Measurements from ENCODE around the gene RWDD3. TPM values are rescaled to one million over a fixed set of nuclear protein-coding genes. Genes with fewer than 3 reads are reported as not detected.

RWDD3 gene
- total RNA-seq, 1 donor = 12.5 TPM

DNA sequence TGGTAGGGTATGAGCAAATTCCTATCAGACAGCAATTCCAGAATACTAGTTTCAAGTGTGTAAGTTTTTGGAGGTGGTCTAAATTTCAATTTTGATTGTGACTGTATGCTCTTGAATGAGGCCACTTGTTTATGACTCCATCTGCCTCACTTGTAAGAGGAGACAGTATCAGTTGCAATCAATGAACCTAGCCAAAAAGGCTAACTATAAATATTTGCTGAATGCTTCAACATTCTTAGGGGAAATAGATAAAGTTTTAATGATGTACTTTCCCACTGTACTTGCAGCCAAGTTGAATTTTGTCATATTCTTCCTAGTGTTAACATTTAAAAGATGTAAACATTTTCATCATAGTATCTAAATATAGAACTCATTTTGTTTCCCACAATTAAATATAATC is 32.1 kb upstream of the RWDD3 start:
- no peak overlapping the region for H3K4me3 ChIP-seq (ENCODE audit: low read depth, low read length)
- no peak for DNase-seq (ENCODE audit: low read depth)
- TF ChIP-seq, protein P1, sequence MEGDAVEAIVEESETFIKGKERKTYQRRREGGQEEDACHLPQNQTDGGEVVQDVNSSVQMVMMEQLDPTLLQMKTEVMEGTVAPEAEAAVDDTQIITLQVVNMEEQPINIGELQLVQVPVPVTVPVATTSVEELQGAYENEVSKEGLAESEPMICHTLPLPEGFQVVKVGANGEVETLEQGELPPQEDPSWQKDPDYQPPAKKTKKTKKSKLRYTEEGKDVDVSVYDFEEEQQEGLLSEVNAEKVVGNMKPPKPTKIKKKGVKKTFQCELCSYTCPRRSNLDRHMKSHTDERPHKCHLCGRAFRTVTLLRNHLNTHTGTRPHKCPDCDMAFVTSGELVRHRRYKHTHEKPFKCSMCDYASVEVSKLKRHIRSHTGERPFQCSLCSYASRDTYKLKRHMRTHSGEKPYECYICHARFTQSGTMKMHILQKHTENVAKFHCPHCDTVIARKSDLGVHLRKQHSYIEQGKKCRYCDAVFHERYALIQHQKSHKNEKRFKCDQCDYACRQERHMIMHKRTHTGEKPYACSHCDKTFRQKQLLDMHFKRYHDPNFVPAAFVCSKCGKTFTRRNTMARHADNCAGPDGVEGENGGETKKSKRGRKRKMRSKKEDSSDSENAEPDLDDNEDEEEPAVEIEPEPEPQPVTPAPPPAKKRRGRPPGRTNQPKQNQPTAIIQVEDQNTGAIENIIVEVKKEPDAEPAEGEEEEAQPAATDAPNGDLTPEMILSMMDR (IDR thresholded peaks at IDR 0.05; ENCODE audit: insufficient read depth, low read length) = no peak

- TF ChIP-seq, protein P1 (IDR thresholded peaks at IDR 0.05; ENCODE audit: insufficient read depth, low read length) = no peak
- no peak overlapping the region for H3K4me3 ChIP-seq (ENCODE audit: low read depth, low read length)
- DNase-seq (ENCODE audit: low read depth) = no peak
These were observed 30.0 kb upstream of the RWDD3 start for GRCh38 chr1:95203908-95204437.

DNA sequence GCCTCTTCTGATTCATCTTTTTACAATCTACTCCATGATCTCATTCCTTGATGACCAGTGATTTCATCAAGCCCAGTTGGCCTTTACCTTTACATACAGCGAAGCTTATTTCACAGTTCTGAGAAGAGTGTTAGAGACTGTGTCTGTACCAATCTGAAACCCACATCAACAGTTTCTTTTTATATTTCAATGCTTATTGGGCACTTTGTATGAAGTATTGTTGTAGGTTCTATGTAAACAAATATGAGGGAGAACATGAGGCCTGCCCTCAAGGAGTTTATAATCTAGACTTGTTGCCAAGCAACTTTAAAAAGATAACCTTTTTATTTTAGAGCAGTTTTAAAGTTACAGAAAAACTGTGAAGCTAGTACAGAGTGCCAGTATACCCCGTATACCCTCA is 27.5 kb upstream of the RWDD3 start:
- no peak for DNase-seq (ENCODE audit: low read depth)
- no peak overlapping the region for H3K4me3 ChIP-seq (ENCODE audit: low read depth, low read length)
- TF ChIP-seq, protein P1 (IDR thresholded peaks at IDR 0.05; ENCODE audit: insufficient read depth, low read length) = no peak

GRCh38 chr1:95207223-95207935 is 26.6 kb upstream of the RWDD3 start:
- no peak overlapping the region for H3K4me3 ChIP-seq (ENCODE audit: low read depth, low read length)
- TF ChIP-seq, protein P1 (IDR thresholded peaks at IDR 0.05; ENCODE audit: insufficient read depth, low read length) = no peak
- no peak for DNase-seq (ENCODE audit: low read depth)

DNA sequence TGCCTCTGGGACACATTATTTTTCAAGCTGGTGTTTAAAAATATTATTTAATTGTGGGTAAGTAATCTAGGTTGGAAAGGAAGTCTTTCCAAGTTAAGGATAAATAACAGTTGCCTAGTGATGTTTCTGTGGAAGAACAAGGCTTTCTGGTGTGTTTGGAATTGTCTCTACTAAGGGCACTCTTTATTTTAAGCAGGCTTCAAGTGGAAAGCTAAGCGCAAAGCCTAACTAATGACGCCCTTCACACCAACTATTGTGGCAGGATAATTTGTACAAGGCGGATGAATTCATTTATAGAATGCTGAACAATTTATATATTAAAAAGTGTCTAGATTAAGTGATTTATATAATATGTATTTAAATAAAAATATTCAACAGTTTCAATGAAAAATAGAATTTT is 25.1 kb upstream of the RWDD3 start:
- DNase-seq (ENCODE audit: low read depth) = no peak
- H3K4me3 ChIP-seq (ENCODE audit: low read depth, low read length) = no peak overlapping the region
- TF ChIP-seq, protein P1 (IDR thresholded peaks at IDR 0.05; ENCODE audit: insufficient read depth, low read length) = no peak

DNA sequence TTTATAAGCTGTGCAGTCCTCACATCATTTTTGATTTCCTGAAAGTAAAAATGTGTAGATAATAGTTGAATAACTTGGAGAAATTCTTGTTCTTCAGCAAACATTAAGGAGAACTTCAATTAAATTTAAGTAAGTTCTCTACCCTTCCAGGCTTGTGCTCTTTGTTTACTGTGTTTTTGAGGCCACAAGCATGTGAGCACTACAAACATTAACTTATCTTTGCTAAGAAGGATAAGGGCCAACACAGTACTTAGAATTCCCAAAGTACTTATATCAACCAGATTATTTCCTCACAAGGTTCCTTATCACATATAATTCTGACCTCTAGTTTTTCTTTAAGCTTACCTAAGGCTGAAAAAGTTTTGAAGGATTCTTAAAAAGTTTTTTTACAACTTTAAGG is 24.7 kb upstream of the RWDD3 start:
- no peak overlapping the region for H3K4me3 ChIP-seq (ENCODE audit: low read depth, low read length)
- no peak for DNase-seq (ENCODE audit: low read depth)
- TF ChIP-seq, protein P1 (IDR thresholded peaks at IDR 0.05; ENCODE audit: insufficient read depth, low read length) = no peak

All from fibroblast of the aortic adventitia (primary cell).